Measurements from ENCODE around the gene HNRNPD. TPM values are rescaled to one million over a fixed set of nuclear protein-coding genes. Genes with fewer than 3 reads are reported as not detected.

Gene HNRNPD
- total and polyA plus RNA-seq, 2 of the 13 experiments (the other 11 are each of a cell fraction or from before 2014, with no cell fraction given), result 64.0 to 69.7 TPM

- no peak overlapping the region for H3K4me3 ChIP-seq (replicated peaks in 1 of 3; ENCODE audit: insufficient read depth in 1 of 3, low read depth in 2 of 3, low read length in 3 of 3)
- ChIA-PET POLR2A (interaction anchor here (0.9 kb wide), 1 partner anchor 24 kb away, joined by 3 read pairs; the partner anchor contains the start of gene HNRNPD), CTCF (ENCODE audit: low intra/inter-chr PET ratio, low total read pairs) (no interaction called here)
- FAIRE-seq, result no peak
- no peaks in the 10 kb centered on the region for H4K20me1 ChIP-seq (ENCODE audit: insufficient read depth, low read length)
- no peaks in the 10 kb centered on the region for H3K9me3 ChIP-seq (ENCODE audit: low read length)
- peaks cover 12% of the 10 kb centered on the region for H3K4me1 ChIP-seq (ENCODE audit: insufficient read depth, low read length)
- 22% methylated on average over 3 of the region's 3 CpGs for WGBS (ENCODE audit: low lambda C conversion rate)
- no peak overlapping the region for H3K9ac ChIP-seq (ENCODE audit: insufficient read depth, low read depth, low read length)
- H3K4me2 ChIP-seq (ENCODE audit: low read depth, low read length), result no peak overlapping the region
- TF ChIP-seq ZNF564 (CRISPR knock-in tag; IDR thresholded peaks at IDR 0.05) (no peak), ZSCAN31 (CRISPR knock-in tag; IDR thresholded peaks at IDR 0.05; ENCODE audit: low read depth) (no peak), KDM3A (CRISPR knock-in tag; IDR thresholded peaks at IDR 0.05; ENCODE audit: low read depth) (no peak), ERF (CRISPR knock-in tag; IDR thresholded peaks at IDR 0.05) (no peak), SNAPC4 (CRISPR knock-in tag; IDR thresholded peaks at IDR 0.05) (no peak), EHMT2 (IDR thresholded peaks at IDR 0.05; ENCODE audit: borderline replicate concordance, low read depth, low read length) (no peak), ZNF30 (CRISPR knock-in tag; IDR thresholded peaks at IDR 0.05) (no peak), ZNF652 (CRISPR knock-in tag; IDR thresholded peaks at IDR 0.05; ENCODE audit: borderline replicate concordance, low read depth) (no peak), ZNF839 (CRISPR knock-in tag; IDR thresholded peaks at IDR 0.05; ENCODE audit: borderline replicate concordance) (no peak)
- TF ChIP-seq, protein P1, sequence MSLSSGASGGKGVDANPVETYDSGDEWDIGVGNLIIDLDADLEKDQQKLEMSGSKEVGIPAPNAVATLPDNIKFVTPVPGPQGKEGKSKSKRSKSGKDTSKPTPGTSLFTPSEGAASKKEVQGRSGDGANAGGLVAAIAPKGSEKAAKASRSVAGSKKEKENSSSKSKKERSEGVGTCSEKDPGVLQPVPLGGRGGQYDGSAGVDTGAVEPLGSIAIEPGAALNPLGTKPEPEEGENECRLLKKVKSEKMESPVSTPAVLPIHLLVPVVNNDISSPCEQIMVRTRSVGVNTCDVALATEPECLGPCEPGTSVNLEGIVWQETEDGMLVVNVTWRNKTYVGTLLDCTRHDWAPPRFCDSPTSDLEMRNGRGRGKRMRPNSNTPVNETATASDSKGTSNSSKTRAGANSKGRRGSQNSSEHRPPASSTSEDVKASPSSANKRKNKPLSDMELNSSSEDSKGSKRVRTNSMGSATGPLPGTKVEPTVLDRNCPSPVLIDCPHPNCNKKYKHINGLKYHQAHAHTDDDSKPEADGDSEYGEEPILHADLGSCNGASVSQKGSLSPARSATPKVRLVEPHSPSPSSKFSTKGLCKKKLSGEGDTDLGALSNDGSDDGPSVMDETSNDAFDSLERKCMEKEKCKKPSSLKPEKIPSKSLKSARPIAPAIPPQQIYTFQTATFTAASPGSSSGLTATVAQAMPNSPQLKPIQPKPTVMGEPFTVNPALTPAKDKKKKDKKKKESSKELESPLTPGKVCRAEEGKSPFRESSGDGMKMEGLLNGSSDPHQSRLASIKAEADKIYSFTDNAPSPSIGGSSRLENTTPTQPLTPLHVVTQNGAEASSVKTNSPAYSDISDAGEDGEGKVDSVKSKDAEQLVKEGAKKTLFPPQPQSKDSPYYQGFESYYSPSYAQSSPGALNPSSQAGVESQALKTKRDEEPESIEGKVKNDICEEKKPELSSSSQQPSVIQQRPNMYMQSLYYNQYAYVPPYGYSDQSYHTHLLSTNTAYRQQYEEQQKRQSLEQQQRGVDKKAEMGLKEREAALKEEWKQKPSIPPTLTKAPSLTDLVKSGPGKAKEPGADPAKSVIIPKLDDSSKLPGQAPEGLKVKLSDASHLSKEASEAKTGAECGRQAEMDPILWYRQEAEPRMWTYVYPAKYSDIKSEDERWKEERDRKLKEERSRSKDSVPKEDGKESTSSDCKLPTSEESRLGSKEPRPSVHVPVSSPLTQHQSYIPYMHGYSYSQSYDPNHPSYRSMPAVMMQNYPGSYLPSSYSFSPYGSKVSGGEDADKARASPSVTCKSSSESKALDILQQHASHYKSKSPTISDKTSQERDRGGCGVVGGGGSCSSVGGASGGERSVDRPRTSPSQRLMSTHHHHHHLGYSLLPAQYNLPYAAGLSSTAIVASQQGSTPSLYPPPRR (CRISPR knock-in tag; IDR thresholded peaks at IDR 0.05; ENCODE audit: borderline replicate concordance), result no peak
- TF ChIP-seq, protein P2, sequence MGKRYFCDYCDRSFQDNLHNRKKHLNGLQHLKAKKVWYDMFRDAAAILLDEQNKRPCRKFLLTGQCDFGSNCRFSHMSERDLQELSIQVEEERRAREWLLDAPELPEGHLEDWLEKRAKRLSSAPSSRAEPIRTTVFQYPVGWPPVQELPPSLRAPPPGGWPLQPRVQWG (CRISPR knock-in tag; IDR thresholded peaks at IDR 0.05; ENCODE audit: borderline replicate concordance, low read depth), result no peak
- no peak overlapping the region for H3K27ac ChIP-seq (ENCODE audit: extremely low read length, insufficient read depth, low read length)
- no peaks in the 10 kb centered on the region for H3K79me2 ChIP-seq (ENCODE audit: insufficient read depth, low read length)
- no peak for DNase-seq (ENCODE audit: low spot score)
- in situ Hi-C loops (cut with HindIII; ENCODE audit: extremely low pct_ligation_motif_present, low pct_unique_long_range_greater_than_20kb) (no loop called here), intact Hi-C loops (cut with micrococcal nuclease; ENCODE audit: unreplicated experiment) (no loop called here)
- no peak overlapping the region for H2AFZ ChIP-seq (ENCODE audit: low read length)
- no TSS peak for BruUV-seq (replicated peaks)
- H3K27me3 ChIP-seq (ENCODE audit: control insufficient read depth in 1 of 2, insufficient read depth in 2 of 2, low read length in 2 of 2), result 0 out of 5 replicates have a peak, but pooled peaks cover 0 to 10% of the 10 kb centered on the region in 2 experiments
- no peaks in the 10 kb centered on the region for H3K36me3 ChIP-seq (replicated peaks in 1 of 2; ENCODE audit: control insufficient read depth in 1 of 2, insufficient read depth in 2 of 2, low read length in 2 of 2)
- ATAC-seq, result no peak
Measured at GRCh38 chr4:82397527-82397926, 23.7 kb upstream of the HNRNPD start.

Data from HepG2 (cell line).